GM12878 (cell line): ENCODE results near the gene TOP3A. TPM values are rescaled to one million over a fixed set of nuclear protein-coding genes. Genes with fewer than 3 reads are reported as not detected.

ENCODE experiments used
- BCL11A ChIP-seq: IDR thresholded peaks from 2 replicates; pipeline ENCODE4 v1.6.1; 2011; ENCODE audit warnings: low read depth, low read length
- CBFB ChIP-seq: IDR thresholded peaks from 2 replicates; pipeline ENCODE4 v1.6.1; 2016; ENCODE audit warnings: antibody characterized with exemption, low read depth
- CBX3 ChIP-seq: fragments of 200-600 bp; sonication (generic); IDR thresholded peaks from 2 replicates; pipeline ENCODE4 v1.6.1; 2016; ENCODE audit warnings: low read depth, borderline replicate concordance
- EGR1 ChIP-seq, 2 experiments: IDR thresholded peaks; 1 replicate in 1 of 2; 2 replicates in 1 of 2; pipeline ENCODE4 v1.6.1; 2011 to 2012; ENCODE audit warnings: low read depth in 2 of 2, low read length in 2 of 2, borderline replicate concordance in 1 of 2, mild to moderate bottlenecking in 1 of 2, moderate library complexity in 1 of 2
- EZH2 ChIP-seq: IDR thresholded peaks from 2 replicates; pipeline ENCODE4 v1.6.1; 2012; ENCODE audit warnings: low read depth, mild to moderate bottlenecking, control low read depth, inconsistent platforms, low read length, borderline replicate concordance; ENCODE audit not compliant: control insufficient read depth
- FOXM1 ChIP-seq: IDR thresholded peaks from 2 replicates; pipeline ENCODE4 v1.6.1; 2012; ENCODE audit warnings: low read depth, mild to moderate bottlenecking, inconsistent platforms, low read length, moderate library complexity
- IKZF2 ChIP-seq, 2 experiments: fragments of 450-650 bp; IDR thresholded peaks; 2 replicates each; pipeline ENCODE4 v1.6.1; 2017; ENCODE audit warnings: mild to moderate bottlenecking in 2 of 2, moderate library complexity in 2 of 2
- KAT2A ChIP-seq: conservative IDR thresholded peaks from 2 replicates; pipeline ENCODE4 v1.6.1; 2011; ENCODE audit warnings: low read depth, low read length; ENCODE audit not compliant: control insufficient read depth
- MEF2A ChIP-seq: IDR thresholded peaks from 2 replicates; pipeline ENCODE4 v1.6.1; 2011; ENCODE audit warnings: low read depth, mild to moderate bottlenecking, low read length, moderate library complexity; ENCODE audit not compliant: insufficient read depth
- MEF2B ChIP-seq: fragments of 450-650 bp; IDR thresholded peaks from 2 replicates; pipeline ENCODE4 v1.6.1; 2018; ENCODE audit warnings: mild to moderate bottlenecking, moderate library complexity; ENCODE audit not compliant: partially characterized antibody, poor library complexity, severe bottlenecking
- POLR2AphosphoS5 ChIP-seq: IDR thresholded peaks from 2 replicates; pipeline ENCODE4 v1.6.1; 2011; ENCODE audit warnings: mild to moderate bottlenecking, low read length, inconsistent platforms
- RCOR1 ChIP-seq: conservative IDR thresholded peaks from 2 replicates; pipeline ENCODE4 v1.6.1; 2012; ENCODE audit warnings: low read depth, low read length, improper control_type of control experiment
- SMARCA5 ChIP-seq: fragments of 450-650 bp; IDR thresholded peaks from 2 replicates; pipeline ENCODE4 v1.6.1; 2017; ENCODE audit warnings: mild to moderate bottlenecking
- ZNF622 ChIP-seq: fragments of 450-650 bp; IDR thresholded peaks from 2 replicates; pipeline ENCODE4 v1.6.1; 2017; ENCODE audit warnings: mild to moderate bottlenecking, inconsistent platforms
- polyA plus RNA-seq, 11 experiments: library from polyadenylated mRNA; depleted of rRNA in 4 of 11; unstranded in 6 of 11; stranded (reverse) in 5 of 11; fragments of >200 nt; fragmentation: Nextera tagmentation in 4 of 11; fragmentation: Illumina TruSeq in 1 of 11; extraction: Ambion mirVana in 4 of 11; extraction: Trizol in 1 of 11; gene quantifications; 1 replicate in 1 of 11; 2 replicates in 10 of 11; pipeline versions ENCODE4 v1.2.1 to v1.2.3, GENCODE V29; 2011 to 2016; ENCODE audit warnings: inconsistent platforms in 2 of 11, missing spikeins in 2 of 11, low read depth in 1 of 11
- total RNA-seq, 4 experiments: library from RNA; depleted of rRNA in 3 of 4; stranded (reverse); fragments of >200 nt in 3 of 4; fragmentation: Illumina TruSeq in 1 of 4; extraction: Trizol in 1 of 4; gene quantifications; 2 replicates each; pipeline versions ENCODE4 v1.2.1 to v1.2.3, GENCODE V29; 2013 to 2021
- TF ChIP-seq, protein P1 (sequence below): IDR thresholded peaks from 2 replicates; pipeline ENCODE4 v1.6.1; 2011; ENCODE audit warnings: mild to moderate bottlenecking, low read depth, low read length, moderate library complexity; ENCODE audit not compliant: insufficient replicate concordance

The TOP3A gene
- total and polyA plus RNA-seq, 10 of the 15 experiments (the other 5 are each of a cell fraction or from before 2014, with no cell fraction given), result 4.2 to 51.9 (median 31.8) TPM

DNA sequence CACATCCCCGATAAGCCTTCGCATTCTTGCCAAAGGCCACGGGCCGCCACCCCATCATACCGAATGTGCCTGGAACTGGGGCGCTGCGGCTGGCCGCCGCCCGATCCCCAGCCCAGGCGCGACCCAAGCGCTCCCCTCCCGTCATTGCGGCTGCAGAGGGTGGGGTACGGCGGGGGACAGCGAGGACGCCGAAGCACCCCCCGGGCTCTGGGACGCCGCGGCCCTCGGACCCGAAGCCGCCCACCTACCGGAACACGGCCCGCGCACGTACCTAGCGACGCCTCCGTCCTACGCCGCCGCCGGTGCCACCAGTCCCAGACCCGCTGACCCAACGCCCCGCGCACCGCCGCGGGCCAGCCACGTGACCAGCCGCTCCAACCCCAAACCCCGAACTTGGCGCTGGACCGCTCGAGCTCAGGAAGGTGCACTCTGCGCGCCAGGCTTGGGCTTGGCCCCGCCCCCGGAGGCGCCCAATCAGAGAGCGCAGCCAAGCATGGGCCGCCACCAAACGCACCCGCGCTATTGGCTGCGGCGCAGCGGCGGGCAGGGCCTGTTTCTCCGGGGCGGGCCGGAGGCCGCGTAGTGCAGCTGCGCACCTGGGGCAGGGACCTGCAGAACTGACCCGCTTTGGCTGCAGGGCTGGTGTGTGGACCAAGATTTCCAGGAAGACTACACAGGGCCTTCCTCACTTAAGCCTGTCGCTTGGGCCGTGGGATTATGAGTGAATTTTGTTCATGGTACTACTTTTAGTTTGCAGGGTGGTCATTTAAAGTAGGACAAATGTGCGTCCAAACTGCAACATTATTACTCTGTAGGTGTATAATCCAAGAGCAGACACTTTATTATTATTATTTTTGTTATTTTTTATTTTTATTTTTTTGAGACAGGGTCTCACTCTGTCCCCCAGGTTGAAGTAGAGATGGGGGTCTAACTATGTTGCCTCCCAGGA is 48.6 kb upstream of the TOP3A start, which contains the start of gene SHMT1 (continued):
- TF ChIP-seq SMARCA5 (0 out of 2 replicates have a peak, but pooled peaks have one; percentile 35), ZNF622 (no peak), FOXM1 (no peak), MEF2A (no peak), EGR1 (IDR thresholded peaks at IDR 0.05; ENCODE audit: borderline replicate concordance in 1 of 2, low read depth in 2 of 2, low read length in 2 of 2) (no peak), RCOR1 (no peak), KAT2A (no peak), POLR2AphosphoS5 (peak; percentile 48; the same call in 1 of the 2 replicates), IKZF2 (IDR thresholded peaks at IDR 0.05) (no peak), BCL11A (no peak), EZH2 (no peak), CBX3 (no peak), MEF2B (no peak), CBFB (no peak)
- TF ChIP-seq, protein P1, sequence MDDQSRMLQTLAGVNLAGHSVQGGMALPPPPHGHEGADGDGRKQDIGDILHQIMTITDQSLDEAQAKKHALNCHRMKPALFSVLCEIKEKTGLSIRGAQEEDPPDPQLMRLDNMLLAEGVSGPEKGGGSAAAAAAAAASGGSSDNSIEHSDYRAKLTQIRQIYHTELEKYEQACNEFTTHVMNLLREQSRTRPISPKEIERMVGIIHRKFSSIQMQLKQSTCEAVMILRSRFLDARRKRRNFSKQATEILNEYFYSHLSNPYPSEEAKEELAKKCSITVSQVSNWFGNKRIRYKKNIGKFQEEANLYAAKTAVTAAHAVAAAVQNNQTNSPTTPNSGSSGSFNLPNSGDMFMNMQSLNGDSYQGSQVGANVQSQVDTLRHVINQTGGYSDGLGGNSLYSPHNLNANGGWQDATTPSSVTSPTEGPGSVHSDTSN, result no peak
